SJSA1 (cell line): ENCODE measurements around the gene RFX1. TPM values are rescaled to one million over a fixed set of nuclear protein-coding genes. Genes with fewer than 3 reads are reported as not detected.

Experiments used
- total RNA-seq: library from RNA; depleted of rRNA; stranded (reverse); fragments of >200 nt; shearing (Covaris generic); gene quantifications from 2 replicates; pipeline ENCODE4 v1.2.3, GENCODE V29; 2014; rRNA removed

RFX1 gene
- total RNA-seq, 1 experiment from 2014 or later: 2.6 TPM

Other genes with a start within 250 kb of the RFX1 start
- gene MRI1, start 241.8 kb downstream of the RFX1 start, total RNA-seq: 34.4 and 45.4 TPM in 2 replicates
- gene C19orf53, start 231.9 kb downstream of the RFX1 start, total RNA-seq: 167 and 195 TPM in 2 replicates
- gene ZSWIM4, start 210.9 kb downstream of the RFX1 start, total RNA-seq: 1.9 and 2.9 TPM in 2 replicates
- 0.50 TPM in 1 of 2 replicates, not detected in the other for gene NANOS3, start 129.2 kb downstream of the RFX1 start, total RNA-seq
- gene BRME1, start 100.2 kb downstream of the RFX1 start, total RNA-seq: 0.21 TPM in 1 of 2 replicates, not detected in the other
- 12.3 and 18.3 TPM in 2 replicates for gene CC2D1A, start 100.1 kb downstream of the RFX1 start, total RNA-seq
- 0.53 TPM in 1 of 2 replicates, not detected in the other for gene PODNL1, start 67.9 kb downstream of the RFX1 start, total RNA-seq
- gene DCAF15, start 53.8 kb downstream of the RFX1 start, total RNA-seq: 28.2 and 29.1 TPM in 2 replicates
- not detected in 2 replicates for gene RLN3, start 21.8 kb upstream of the RFX1 start, total RNA-seq
- 2.0 and 4.0 TPM in 2 replicates for gene IL27RA, start 25.4 kb upstream of the RFX1 start, total RNA-seq
- not detected in 2 replicates for gene PALM3, start 55.8 kb upstream of the RFX1 start, total RNA-seq
- 0.34 TPM in 1 of 2 replicates, not detected in the other for gene MISP3, start 66.5 kb upstream of the RFX1 start, total RNA-seq
- gene C19orf67, start 79.5 kb upstream of the RFX1 start, total RNA-seq: not detected in 2 replicates
- 64.1 and 130 TPM in 2 replicates for gene SAMD1, start 84.4 kb upstream of the RFX1 start, total RNA-seq
- gene PRKACA, start 111.4 kb upstream of the RFX1 start, total RNA-seq: 18.2 and 48.9 TPM in 2 replicates
- gene ASF1B, start 130.3 kb upstream of the RFX1 start, total RNA-seq: 87.5 and 91.2 TPM in 2 replicates
- gene ADGRL1, start 199.8 kb upstream of the RFX1 start, total RNA-seq: 4.9 and 22.4 TPM in 2 replicates